ENCODE measurements around the gene IL27RA. TPM values are rescaled to one million over a fixed set of nuclear protein-coding genes. Genes with fewer than 3 reads are reported as not detected.

The IL27RA gene
- polyA plus RNA-seq (2013, experiment 1 of 4): 3.5 TPM
- 3.1 TPM for polyA plus RNA-seq (2013, experiment 2 of 4)
- 2.8 TPM for polyA plus RNA-seq (2013, experiment 3 of 4)
- 3.1 TPM for polyA plus RNA-seq (2013, experiment 4 of 4)

GRCh38 chr19:14031719-14032480, at the start of gene IL27RA:
Gene IL27RA (plus strand): TSS chr19:14031762. CDS start chr19:14031873, 111 bp downstream.
- Histone ChIP-seq H3K4me1 (ENCODE audit: control insufficient read depth, insufficient read depth, low read length) (no peaks in the 10 kb centered on the region), H3K4me3 (ENCODE audit: insufficient read depth, low read depth, low read length) (peak within 1 kb of the TSS; percentile 65), H3K36me3 (ENCODE audit: control insufficient read depth, insufficient read depth, low read length) (no peaks in the 10 kb centered on the region), H3K9me3 (ENCODE audit: control insufficient read depth, low read length) (no peaks in the 10 kb centered on the region), H3K27ac (ENCODE audit: insufficient read depth, low read depth, low read length, poor library complexity, severe bottlenecking) (no peak within 1 kb of the TSS), H3K27me3 (ENCODE audit: control insufficient read depth, insufficient read depth, low read length, poor library complexity, severe bottlenecking) (peaks cover 22% of the 10 kb centered on the region)
- WGBS, 2 experiments: 1% methylated on average over 63 of the region's 63 CpGs

- Histone ChIP-seq H3K27ac (ENCODE audit: insufficient read depth, low read depth, low read length, poor library complexity, severe bottlenecking) (no peak overlapping the region), H3K4me1 (ENCODE audit: control insufficient read depth, insufficient read depth, low read length) (peaks cover 27% of the 10 kb centered on the region), H3K36me3 (ENCODE audit: control insufficient read depth, insufficient read depth, low read length) (no peaks in the 10 kb centered on the region), H3K9me3 (ENCODE audit: control insufficient read depth, low read length) (no peaks in the 10 kb centered on the region), H3K27me3 (ENCODE audit: control insufficient read depth, insufficient read depth, low read length, poor library complexity, severe bottlenecking) (no peaks in the 10 kb centered on the region), H3K4me3 (ENCODE audit: insufficient read depth, low read depth, low read length) (no peak overlapping the region)
- 94 to 95% methylated on average over 17 of the region's 17 CpGs for WGBS, 2 experiments
These were observed 49.5 kb upstream of the IL27RA start for GRCh38 chr19:13981988-13982501.

- no peak overlapping the region for H3K27ac ChIP-seq (ENCODE audit: insufficient read depth, low read depth, low read length, poor library complexity, severe bottlenecking)
- H3K4me1 ChIP-seq (ENCODE audit: control insufficient read depth, insufficient read depth, low read length): peaks cover 33% of the 10 kb centered on the region
- no peaks in the 10 kb centered on the region for H3K27me3 ChIP-seq (ENCODE audit: control insufficient read depth, insufficient read depth, low read length, poor library complexity, severe bottlenecking)
- no peak overlapping the region for H3K4me3 ChIP-seq (ENCODE audit: insufficient read depth, low read depth, low read length)
- no peaks in the 10 kb centered on the region for H3K36me3 ChIP-seq (ENCODE audit: control insufficient read depth, insufficient read depth, low read length)
- 96% methylated on average over 9 of the region's 9 CpGs for WGBS, 2 experiments
- H3K9me3 ChIP-seq (ENCODE audit: control insufficient read depth, low read length): no peaks in the 10 kb centered on the region
These were observed 48.8 kb upstream of the IL27RA start for GRCh38 chr19:13982773-13983172.

- WGBS, 2 experiments: 92 to 93% methylated on average over 21 of the region's 21 CpGs
- Histone ChIP-seq H3K4me3 (ENCODE audit: insufficient read depth, low read depth, low read length) (no peak overlapping the region), H3K27me3 (ENCODE audit: control insufficient read depth, insufficient read depth, low read length, poor library complexity, severe bottlenecking) (no peaks in the 10 kb centered on the region), H3K4me1 (ENCODE audit: control insufficient read depth, insufficient read depth, low read length) (peaks cover 33% of the 10 kb centered on the region), H3K27ac (ENCODE audit: insufficient read depth, low read depth, low read length, poor library complexity, severe bottlenecking) (no peak overlapping the region), H3K9me3 (ENCODE audit: control insufficient read depth, low read length) (no peaks in the 10 kb centered on the region), H3K36me3 (ENCODE audit: control insufficient read depth, insufficient read depth, low read length) (no peaks in the 10 kb centered on the region)
These were observed 48.2 kb upstream of the IL27RA start for GRCh38 chr19:13983213-13983889.

- H3K27ac ChIP-seq (ENCODE audit: insufficient read depth, low read depth, low read length, poor library complexity, severe bottlenecking): no peak overlapping the region
- H3K36me3 ChIP-seq (ENCODE audit: control insufficient read depth, insufficient read depth, low read length): no peaks in the 10 kb centered on the region
- 66 to 72% methylated on average over 12 to 13 of the region's 15 CpGs for WGBS, 2 experiments
- peaks cover 33% of the 10 kb centered on the region for H3K4me1 ChIP-seq (ENCODE audit: control insufficient read depth, insufficient read depth, low read length)
- H3K4me3 ChIP-seq (ENCODE audit: insufficient read depth, low read depth, low read length): no peak overlapping the region
- H3K27me3 ChIP-seq (ENCODE audit: control insufficient read depth, insufficient read depth, low read length, poor library complexity, severe bottlenecking): no peaks in the 10 kb centered on the region
- no peaks in the 10 kb centered on the region for H3K9me3 ChIP-seq (ENCODE audit: control insufficient read depth, low read length)
These were observed 47.4 kb upstream of the IL27RA start for GRCh38 chr19:13984186-13984585.

- H3K27ac ChIP-seq (ENCODE audit: insufficient read depth, low read depth, low read length, poor library complexity, severe bottlenecking): no peak overlapping the region
These were observed 46.5 kb upstream of the IL27RA start for GRCh38 chr19:13984875-13985741.

GRCh38 chr19:13985771-13986347, 45.7 kb upstream of the IL27RA start:
- peaks cover 27% of the 10 kb centered on the region for H3K4me1 ChIP-seq (ENCODE audit: control insufficient read depth, insufficient read depth, low read length)
- no peak overlapping the region for H3K4me3 ChIP-seq (ENCODE audit: insufficient read depth, low read depth, low read length)
- peaks cover under 1% of the 10 kb centered on the region for H3K36me3 ChIP-seq (ENCODE audit: control insufficient read depth, insufficient read depth, low read length)
- no peaks in the 10 kb centered on the region for H3K27me3 ChIP-seq (ENCODE audit: control insufficient read depth, insufficient read depth, low read length, poor library complexity, severe bottlenecking)
- 72 to 75% methylated on average over 10 of the region's 10 CpGs for WGBS, 2 experiments
- no peak overlapping the region for H3K27ac ChIP-seq (ENCODE audit: insufficient read depth, low read depth, low read length, poor library complexity, severe bottlenecking)
- no peaks in the 10 kb centered on the region for H3K9me3 ChIP-seq (ENCODE audit: control insufficient read depth, low read length)

More at GRCh38 chr19:13984875-13985741, 46.5 kb upstream of the IL27RA start:
- 93% methylated on average over 25 of the region's 25 CpGs for WGBS, 2 experiments
- Histone ChIP-seq H3K27me3 (ENCODE audit: control insufficient read depth, insufficient read depth, low read length, poor library complexity, severe bottlenecking) (no peaks in the 10 kb centered on the region), H3K4me3 (ENCODE audit: insufficient read depth, low read depth, low read length) (no peak overlapping the region), H3K4me1 (ENCODE audit: control insufficient read depth, insufficient read depth, low read length) (peaks cover 27% of the 10 kb centered on the region), H3K9me3 (ENCODE audit: control insufficient read depth, low read length) (no peaks in the 10 kb centered on the region), H3K36me3 (ENCODE audit: control insufficient read depth, insufficient read depth, low read length) (no peaks in the 10 kb centered on the region)

- Histone ChIP-seq H3K4me1 (ENCODE audit: control insufficient read depth, insufficient read depth, low read length) (peaks cover 27% of the 10 kb centered on the region), H3K36me3 (ENCODE audit: control insufficient read depth, insufficient read depth, low read length) (peaks cover 4% of the 10 kb centered on the region), H3K4me3 (ENCODE audit: insufficient read depth, low read depth, low read length) (no peak overlapping the region), H3K9me3 (ENCODE audit: control insufficient read depth, low read length) (no peaks in the 10 kb centered on the region), H3K27me3 (ENCODE audit: control insufficient read depth, insufficient read depth, low read length, poor library complexity, severe bottlenecking) (no peaks in the 10 kb centered on the region), H3K27ac (ENCODE audit: insufficient read depth, low read depth, low read length, poor library complexity, severe bottlenecking) (no peak overlapping the region)
- WGBS, 2 experiments: 38 to 43% methylated on average over 19 of the region's 19 CpGs
These were observed 45.1 kb upstream of the IL27RA start for GRCh38 chr19:13986348-13986904.

GRCh38 chr19:13987101-13987890, 44.3 kb upstream of the IL27RA start:
- 79 to 84% methylated on average over 17 of the region's 17 CpGs for WGBS, 2 experiments
- Histone ChIP-seq H3K4me1 (ENCODE audit: control insufficient read depth, insufficient read depth, low read length) (peaks cover 27% of the 10 kb centered on the region), H3K27me3 (ENCODE audit: control insufficient read depth, insufficient read depth, low read length, poor library complexity, severe bottlenecking) (no peaks in the 10 kb centered on the region), H3K4me3 (ENCODE audit: insufficient read depth, low read depth, low read length) (no peak overlapping the region), H3K36me3 (ENCODE audit: control insufficient read depth, insufficient read depth, low read length) (peaks cover 7% of the 10 kb centered on the region), H3K27ac (ENCODE audit: insufficient read depth, low read depth, low read length, poor library complexity, severe bottlenecking) (no peak overlapping the region), H3K9me3 (ENCODE audit: control insufficient read depth, low read length) (no peaks in the 10 kb centered on the region)

Data from ectodermal cell (in vitro differentiated cells).